Activated naive CD8-positive, alpha-beta T cell treated with anti-CD3 and anti-CD28 coated beads, Interleukin-2, amount 50 U/mL, for 16 hours (primary cell): Measurements from ENCODE around the gene RALGPS1.

Experiments used
- DNase-seq: peaks from one replicate; pipeline ENCODE4 v3.0.0-alpha.2; 2020; ENCODE audit warnings: low read depth, low spot score

Gene RALGPS1, protein sequence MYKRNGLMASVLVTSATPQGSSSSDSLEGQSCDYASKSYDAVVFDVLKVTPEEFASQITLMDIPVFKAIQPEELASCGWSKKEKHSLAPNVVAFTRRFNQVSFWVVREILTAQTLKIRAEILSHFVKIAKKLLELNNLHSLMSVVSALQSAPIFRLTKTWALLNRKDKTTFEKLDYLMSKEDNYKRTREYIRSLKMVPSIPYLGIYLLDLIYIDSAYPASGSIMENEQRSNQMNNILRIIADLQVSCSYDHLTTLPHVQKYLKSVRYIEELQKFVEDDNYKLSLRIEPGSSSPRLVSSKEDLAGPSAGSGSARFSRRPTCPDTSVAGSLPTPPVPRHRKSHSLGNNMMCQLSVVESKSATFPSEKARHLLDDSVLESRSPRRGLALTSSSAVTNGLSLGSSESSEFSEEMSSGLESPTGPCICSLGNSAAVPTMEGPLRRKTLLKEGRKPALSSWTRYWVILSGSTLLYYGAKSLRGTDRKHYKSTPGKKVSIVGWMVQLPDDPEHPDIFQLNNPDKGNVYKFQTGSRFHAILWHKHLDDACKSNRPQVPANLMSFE

GRCh38 chr9:126914458-126915280, at the start of gene RALGPS1:
Gene RALGPS1, plus strand, starts transcription at chr9:126914782. Its CDS starts 47,508 bp downstream, at chr9:126962290.
- DNase-seq, result peak; percentile 78

DNA sequence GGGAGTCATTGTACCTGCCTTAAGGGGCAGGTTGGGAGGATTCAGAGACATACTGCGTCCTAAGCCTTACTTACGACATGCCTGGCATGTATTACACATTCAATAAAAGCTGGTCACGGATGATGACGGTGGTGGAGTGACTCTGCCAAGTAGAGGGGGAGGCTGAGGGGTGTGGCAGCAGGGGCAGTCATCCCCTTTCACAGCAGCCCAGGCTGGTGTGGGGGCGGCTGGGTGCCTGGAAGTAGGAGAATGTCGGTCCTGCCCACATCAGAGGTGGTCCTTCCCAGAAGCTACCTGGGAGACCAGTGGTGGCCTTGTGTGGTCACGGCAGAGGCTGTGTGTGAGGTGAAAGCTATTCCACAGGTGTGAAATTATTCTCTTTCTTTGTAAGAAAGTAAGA, 45.2 kb upstream of the RALGPS1 start:
- DNase-seq, result no peak

DNA sequence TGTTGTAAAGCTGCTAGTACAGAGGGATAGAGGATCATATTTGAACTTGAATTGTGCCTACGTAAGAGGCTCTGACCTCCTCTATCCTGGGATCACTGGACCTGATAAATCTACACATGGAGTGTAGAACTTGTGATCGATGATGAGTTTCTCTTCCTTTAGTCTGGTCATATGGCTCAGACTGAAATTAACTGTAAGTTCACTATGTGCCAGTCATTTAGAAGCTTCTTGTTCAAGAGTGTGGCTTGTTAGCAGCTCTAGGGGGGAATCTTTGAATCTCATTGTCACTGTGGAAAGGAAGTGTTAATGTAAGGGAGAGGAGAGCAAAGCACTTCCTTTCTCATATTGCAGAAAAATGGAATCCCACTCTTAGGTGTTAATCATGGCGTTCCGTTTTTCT, 42.1 kb upstream of the RALGPS1 start:
- no peak for DNase-seq

- no peak for DNase-seq
Observed at GRCh38 chr9:126874546-126875314, 39.9 kb upstream of the RALGPS1 start.

GRCh38 chr9:126875756-126876510, 38.6 kb upstream of the RALGPS1 start:
- DNase-seq, result no peak

- DNase-seq, result no peak
Observed at GRCh38 chr9:126876531-126876930, 38.1 kb upstream of the RALGPS1 start.

- no peak for DNase-seq
Observed at GRCh38 chr9:126877418-126877817, 37.2 kb upstream of the RALGPS1 start.

DNA sequence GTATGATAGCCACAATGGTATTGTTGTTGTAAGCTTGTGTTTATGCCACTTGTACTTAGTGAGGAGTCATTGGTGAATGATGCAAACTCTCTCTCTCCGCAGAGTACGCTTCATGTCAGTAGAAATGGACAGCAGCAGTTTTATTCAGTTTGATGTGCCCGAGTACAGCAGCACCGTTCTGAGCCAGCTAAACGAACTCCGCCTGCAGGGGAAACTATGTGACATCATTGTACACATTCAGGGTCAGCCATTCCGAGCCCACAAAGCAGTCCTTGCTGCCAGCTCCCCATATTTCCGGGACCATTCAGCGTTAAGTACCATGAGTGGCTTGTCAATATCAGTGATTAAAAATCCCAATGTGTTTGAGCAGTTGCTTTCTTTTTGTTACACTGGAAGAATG, 35.3 kb upstream of the RALGPS1 start:
- DNase-seq, result no peak

GRCh38 chr9:126880226-126880946, 34.2 kb upstream of the RALGPS1 start:
- DNase-seq, result no peak

GRCh38 chr9:126880947-126881332, 33.6 kb upstream of the RALGPS1 start:
- DNase-seq, result no peak

DNA sequence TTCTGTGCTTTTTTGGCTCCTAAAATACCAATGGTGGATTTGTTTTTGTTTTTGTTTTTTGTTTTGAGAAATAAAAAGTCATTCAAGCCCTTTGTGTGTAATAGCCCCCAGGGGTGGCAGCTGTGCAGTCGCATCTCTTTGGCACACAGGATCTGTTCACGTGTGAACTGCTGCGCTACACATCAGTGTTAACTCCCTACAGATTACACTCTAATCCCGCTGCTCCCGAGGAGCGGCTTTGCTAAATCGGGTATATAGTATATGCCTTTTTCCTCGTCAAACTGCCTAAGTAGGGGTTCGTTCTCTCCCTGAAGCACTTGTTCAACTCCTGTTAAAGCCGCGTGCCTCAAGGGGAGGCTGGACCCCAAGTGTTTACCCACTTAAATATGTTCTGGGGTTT, 31.8 kb upstream of the RALGPS1 start:
- no peak for DNase-seq

DNA sequence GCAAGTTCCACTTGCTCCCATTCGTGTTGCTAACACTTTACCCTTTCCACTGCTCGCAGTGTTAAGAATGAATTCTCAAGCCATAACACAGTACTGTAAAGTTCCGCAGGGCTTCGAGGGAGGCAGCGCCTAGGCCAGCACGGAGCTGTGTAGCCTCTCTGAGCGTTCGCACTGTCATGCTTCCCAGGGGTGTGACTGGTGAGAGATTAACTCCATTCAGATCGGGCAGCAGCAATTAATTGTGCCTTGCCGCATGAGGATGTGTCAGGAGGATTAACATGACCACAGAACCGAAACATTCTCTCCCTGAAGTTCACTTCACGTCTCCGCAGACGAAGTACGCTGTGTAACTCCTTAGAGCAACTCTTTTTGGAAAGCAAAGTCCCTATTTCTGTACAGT, 30.9 kb upstream of the RALGPS1 start:
- DNase-seq, result no peak

- DNase-seq, result no peak
Observed at GRCh38 chr9:126885131-126885641, 29.4 kb upstream of the RALGPS1 start.

DNA sequence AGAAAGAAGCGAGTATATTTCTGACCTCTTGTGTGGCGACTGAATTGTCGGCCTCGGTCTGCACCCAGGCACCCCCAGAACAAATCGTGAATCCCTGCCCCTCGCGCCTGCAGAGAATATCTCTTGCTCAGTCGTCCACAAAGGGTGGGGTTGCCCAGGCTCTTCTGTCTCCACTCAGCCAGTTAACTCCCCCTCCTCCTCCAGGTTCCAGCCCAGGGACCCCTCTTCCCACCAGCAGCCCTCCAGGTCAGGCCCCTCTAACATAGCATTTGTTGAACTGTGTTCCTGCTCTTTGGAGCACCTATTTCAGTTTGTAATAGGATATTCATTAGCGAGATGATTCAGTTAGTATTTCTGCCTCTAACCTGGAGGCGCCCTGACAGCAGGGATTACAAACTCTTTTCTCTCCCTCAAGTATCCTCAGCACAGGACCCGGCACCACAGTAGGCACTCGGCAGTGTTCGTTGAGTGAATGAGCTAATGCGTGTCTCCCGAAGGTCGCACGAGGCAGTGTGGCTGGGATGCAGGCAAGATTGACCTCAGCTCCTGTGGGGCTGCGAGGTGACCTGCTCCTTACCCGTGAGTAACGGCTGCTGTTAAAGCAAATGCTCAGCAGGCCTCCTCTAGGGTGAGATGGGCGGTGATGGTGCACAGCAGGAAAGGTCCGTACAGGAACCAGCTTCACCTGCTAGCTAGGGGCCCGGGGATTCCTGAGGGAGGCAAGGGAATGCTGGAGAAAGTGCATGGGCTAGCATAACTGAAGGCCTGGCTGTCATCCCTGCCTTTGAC, 28.4 kb upstream of the RALGPS1 start:
- DNase-seq, result no peak

DNA sequence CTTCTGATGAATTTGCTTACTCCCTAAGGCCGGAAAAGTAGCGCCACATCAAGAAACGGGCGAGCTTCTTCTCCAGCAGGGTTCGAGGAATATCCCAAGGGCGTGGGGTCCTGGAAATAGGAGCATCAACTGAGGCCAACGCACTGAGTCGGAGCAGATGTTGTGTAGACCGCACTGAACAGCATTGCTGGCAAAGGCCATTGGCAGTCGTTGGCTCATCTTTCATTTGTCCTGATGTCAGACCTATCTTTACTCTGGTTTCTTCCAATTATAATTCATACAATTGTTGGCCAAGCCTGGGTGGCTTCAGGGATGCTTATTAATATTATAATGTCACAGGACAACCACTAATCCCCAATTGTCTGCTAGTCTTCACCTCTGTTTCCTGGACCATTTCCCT, 27.7 kb upstream of the RALGPS1 start:
- no peak for DNase-seq

DNA sequence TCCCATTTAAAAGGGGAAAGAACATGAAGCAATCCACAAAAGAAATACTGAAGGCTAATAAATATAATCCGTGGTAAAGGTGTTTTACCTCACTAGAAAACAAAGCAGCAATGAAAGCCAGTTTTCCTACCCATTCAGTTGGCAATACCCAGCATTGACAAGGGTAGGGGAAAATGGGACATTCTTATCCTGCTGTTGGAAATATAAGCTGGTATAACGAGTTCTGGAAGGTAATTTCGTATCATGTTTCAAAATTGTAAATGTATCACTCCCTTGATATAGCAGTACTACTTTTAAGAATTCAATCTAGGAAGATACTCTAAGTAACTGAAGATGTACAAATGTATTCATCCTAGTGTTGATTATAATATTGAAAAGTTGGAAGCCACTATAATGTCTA, 22.9 kb upstream of the RALGPS1 start:
- no peak for DNase-seq

DNA sequence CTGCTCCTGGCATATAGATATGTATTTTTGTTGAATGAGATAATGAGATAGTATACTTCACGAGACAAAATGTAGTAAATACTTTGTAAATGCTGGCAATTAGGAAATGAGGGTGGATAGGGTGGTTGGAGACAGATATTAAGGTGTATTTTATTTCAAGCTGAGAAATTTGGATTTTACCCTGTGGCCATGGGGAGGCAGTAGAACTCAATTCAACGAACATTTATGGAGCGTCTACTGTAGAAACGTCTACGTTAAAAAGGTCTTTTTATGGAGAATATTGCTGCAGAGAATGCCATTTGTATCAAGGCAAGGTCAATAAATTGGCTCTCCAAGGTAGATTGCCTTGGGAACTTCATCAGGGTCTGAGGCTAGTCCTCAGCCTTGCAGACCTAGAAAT, 21.5 kb upstream of the RALGPS1 start:
- no peak for DNase-seq

GRCh38 chr9:126894052-126894603, 20.5 kb upstream of the RALGPS1 start:
- DNase-seq, result no peak

DNA sequence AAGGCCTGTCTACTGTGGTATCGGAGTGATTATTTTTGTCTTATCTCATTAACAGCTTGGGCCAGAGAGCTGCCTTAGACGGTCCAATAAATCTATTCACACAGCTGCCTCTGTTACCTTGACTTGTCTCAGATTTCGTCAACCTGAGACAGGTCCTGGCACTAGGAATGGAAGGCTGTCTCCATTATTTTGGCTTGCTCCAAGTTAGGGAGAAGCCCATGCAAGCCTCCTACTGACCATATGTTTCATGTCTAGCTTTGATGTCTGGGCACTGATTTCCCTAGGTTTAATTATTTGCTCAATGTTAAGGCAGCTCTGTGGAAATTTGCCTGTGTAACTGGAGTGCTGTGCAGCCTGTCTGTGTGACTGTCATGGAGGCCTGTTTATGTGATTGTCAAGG, 12.4 kb upstream of the RALGPS1 start:
- DNase-seq, result no peak
